ENCODE measurements around the gene MTLN.

GRCh38 chr2:110173523-110173922, 38.8 kb downstream of the MTLN start:
- no peak for TF ChIP-seq CTCF (IDR thresholded peaks at IDR 0.05; ENCODE audit: borderline replicate concordance, extremely low read depth, low read length, poor library complexity, severe bottlenecking)
- no peak for TF ChIP-seq EZH2 (IDR thresholded peaks at IDR 0.05; ENCODE audit: borderline replicate concordance, low read depth, low read length, severe bottlenecking)
